ENCODE measurements around the gene LAMA5.

Gene LAMA5

GRCh38 chr20:62299666-62300236 is 67.4 kb downstream of the LAMA5 start:
- DNase-seq, result no peak

GRCh38 chr20:62298577-62299249 is 68.4 kb downstream of the LAMA5 start:
- no peak for DNase-seq

- no peak for DNase-seq
These were observed 69.5 kb downstream of the LAMA5 start for GRCh38 chr20:62297449-62298227.

- DNase-seq, result no peak
These were observed 70.2 kb downstream of the LAMA5 start for GRCh38 chr20:62296724-62297448.

DNA sequence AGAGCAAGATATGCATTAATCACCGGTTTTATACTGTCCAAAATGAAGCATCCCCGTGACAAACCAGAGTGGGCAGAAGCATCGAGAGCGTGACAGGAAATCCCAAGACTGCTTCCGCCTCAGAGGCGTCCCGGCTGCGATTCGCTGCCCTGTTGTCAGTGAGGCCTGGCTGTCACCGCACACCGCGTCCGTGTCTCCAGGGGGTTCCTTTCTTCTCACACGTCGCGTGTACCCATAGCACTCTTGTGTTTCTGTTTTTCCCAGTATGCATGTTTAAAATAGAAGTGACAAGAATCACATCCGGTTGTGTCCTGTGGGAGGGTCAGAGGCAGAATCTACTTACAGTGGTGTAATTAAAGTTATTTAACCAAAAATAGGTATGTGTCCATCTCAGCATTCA is 72.6 kb downstream of the LAMA5 start:
- DNase-seq, result no peak

DNA sequence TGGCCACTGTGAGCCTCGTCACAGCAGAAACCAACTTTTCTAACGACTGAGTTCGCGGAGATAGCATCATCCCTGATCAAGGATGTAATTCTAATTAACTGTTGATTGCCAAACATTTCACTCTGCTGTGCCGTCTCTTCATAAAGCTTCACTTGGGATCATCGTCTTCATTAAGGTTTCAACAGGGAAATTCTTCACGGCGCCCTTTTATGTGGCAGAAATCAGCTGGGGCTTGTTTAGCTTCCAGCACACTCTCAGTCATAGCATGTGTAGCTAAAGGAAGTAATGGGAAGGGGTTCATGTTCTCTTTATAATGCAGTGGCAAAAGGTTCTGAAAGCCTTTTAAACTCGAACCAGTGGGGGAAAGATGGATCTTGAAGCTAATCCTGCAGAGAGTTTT is 73.2 kb downstream of the LAMA5 start:
- no peak for DNase-seq

GRCh38 chr20:62293111-62293784 is 73.9 kb downstream of the LAMA5 start:
- DNase-seq, result no peak

GRCh38 chr20:62292108-62292507 is 75.0 kb downstream of the LAMA5 start:
- no peak for DNase-seq

GRCh38 chr20:62291251-62292066 is 75.7 kb downstream of the LAMA5 start:
- no peak for DNase-seq

GRCh38 chr20:62289898-62290297 is 77.2 kb downstream of the LAMA5 start:
- no peak for DNase-seq

DNA sequence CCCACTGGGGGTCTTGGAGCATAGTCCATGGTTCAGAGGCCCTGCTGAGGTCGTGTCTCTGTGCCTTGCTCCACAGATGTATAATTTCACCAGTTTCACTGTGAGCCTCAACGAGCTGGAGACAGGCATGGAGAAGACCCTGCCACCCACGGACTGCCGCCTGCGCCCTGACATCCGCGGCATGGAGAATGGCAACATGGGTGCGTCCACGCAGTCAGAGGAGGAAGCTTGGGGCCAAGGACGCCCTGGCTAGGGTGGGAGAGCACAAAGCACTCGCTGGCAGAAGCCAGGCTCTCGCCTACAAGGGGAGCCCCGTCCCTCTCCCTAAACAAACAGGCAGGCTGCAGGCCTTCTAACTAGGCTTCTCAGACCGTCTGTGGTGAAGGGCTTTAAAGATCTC is 78.0 kb downstream of the LAMA5 start:
- DNase-seq, result no peak

DNA sequence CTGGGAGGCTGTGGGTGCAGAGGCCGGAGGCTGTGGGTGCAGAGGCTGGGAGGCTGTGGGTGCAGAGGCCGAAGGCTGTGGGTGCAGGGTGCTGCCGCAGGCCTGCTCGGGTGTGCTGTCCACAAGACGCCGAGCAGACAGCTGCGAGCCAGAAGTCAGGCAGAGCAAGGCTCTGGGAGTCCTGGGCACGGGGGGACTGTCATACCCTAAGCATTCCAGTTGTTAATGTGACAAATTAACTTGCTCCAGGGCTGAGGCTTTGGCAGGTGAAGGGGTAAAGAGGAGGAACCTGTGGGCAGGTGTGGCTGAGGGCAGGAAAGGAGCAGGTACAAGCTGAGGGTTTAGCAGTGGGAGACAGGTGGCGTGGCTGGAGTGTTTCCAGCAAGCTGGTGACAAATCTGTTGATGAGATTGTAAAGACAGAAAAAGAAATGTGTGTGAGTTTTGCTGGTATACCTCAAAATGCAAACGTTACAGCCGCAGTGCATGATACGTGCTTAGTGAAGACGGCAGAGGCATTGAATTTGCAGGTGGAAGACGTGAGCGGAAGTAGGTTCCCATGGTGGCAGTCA is 78.5 kb downstream of the LAMA5 start:
- no peak for DNase-seq

GRCh38 chr20:62287759-62288534 is 79.2 kb downstream of the LAMA5 start:
- DNase-seq, result no peak

DNA sequence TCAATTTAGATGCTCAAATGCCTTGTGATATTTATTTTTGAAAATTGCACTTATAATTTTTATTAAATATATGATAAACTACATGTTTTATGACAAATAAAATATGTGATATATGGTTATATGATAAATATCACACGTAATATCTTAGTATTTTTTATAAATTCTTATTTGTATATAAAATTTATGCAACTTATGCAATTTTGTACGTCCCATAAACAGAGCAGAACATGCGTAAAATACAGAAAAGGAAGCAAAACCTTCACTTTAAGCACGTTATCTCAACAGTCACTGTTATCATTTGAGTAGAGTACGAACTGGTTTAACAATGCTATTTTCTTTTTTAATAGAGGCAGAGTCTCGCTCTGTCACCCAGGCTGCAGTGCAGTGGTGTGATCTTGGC is 80.0 kb downstream of the LAMA5 start:
- DNase-seq, result no peak

- DNase-seq, result no peak
These were observed 80.5 kb downstream of the LAMA5 start for GRCh38 chr20:62286493-62287064.

- DNase-seq, result no peak
These were observed 81.4 kb downstream of the LAMA5 start for GRCh38 chr20:62285722-62286121.

DNA sequence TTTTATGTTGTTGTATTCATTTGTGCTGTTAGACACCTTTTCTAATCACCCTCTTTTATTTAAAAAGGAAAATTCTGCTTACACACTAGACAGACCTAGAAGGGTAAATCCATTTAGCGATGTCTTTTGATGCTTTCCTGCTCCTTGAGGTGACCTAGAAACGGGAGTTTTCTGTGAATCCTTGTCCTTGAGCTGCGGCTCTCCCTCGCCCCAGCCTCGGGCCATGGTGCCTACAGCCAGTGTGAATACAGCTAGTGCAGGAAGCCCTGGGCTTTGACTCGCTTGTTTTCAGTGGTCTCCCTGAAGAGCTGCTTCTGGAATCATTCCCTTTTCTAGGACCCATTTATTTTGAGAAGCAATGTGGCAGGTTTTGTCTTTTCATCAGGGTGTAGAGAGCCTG is 82.0 kb downstream of the LAMA5 start:
- no peak for DNase-seq

- no peak for DNase-seq
These were observed 82.7 kb downstream of the LAMA5 start for GRCh38 chr20:62284448-62284847.

DNA sequence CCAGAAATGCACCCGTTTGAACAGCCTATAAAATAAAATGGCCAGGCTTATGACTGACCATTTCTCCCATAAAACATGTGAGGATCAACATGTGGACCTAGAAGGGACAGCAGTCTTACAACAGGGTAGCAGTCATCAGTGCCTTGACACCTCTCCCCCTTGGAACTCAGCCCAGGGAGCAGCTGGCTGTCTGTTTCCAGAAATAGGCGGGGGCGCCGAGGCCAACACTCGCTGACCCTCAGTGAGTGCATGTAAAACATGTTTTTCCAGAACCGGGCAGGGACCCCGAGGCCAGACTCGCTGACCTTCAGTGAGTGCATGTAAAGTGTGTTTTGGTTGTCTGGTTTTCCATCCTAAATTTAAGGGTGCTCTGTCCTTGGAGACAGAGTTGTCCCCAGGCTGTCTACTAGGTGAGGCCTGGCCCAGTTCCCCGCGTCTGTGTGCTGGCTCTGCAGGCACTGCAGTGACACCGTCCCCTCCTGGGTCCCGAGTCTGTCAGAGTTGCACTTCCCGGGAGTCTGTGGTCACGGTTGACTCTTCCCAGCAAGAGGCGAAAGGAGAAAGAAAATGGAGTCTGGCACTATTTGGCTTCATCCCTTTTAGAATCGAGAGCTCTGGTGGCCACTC is 84.1 kb downstream of the LAMA5 start:
- no peak for DNase-seq

DNA sequence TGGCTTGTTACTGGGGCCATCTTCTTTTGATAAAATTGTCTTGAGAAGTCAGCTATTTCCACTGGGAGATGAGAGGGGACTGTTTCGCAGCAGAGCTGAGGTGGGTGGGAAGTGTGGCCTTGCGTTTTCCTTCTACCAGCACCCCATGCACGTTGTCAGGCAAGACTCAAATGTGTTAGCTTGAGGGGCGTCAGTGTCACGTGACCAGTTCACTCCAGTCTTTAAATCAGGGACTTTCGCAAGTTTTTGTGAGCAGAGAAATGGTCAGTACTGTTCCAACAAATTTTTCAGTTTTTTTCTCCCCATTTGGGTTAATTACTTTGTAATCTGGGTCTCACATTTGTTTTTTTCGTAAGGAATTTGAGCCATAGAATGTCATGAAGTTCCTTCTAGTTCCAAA is 85.0 kb downstream of the LAMA5 start:
- DNase-seq, result no peak

Data from NCI-H226 (cell line).